Breast epithelium (tissue), 3 donors: Measurements from ENCODE around the gene SPCS1.

Experiments used
- CTCF ChIP-seq, 3 donors: fragments of 450-650 bp; IDR thresholded peaks; one replicate each; pipeline ENCODE4 v1.5.1; 2016 to 2017; ENCODE audit warnings: antibody characterized with exemption in 3 of 3, mild to moderate bottlenecking in 3 of 3, moderate library complexity in 3 of 3
- POLR2A ChIP-seq: fragments of 450-650 bp; IDR thresholded peaks from one replicate; pipeline ENCODE4 v1.6.1; 2016; ENCODE audit warnings: antibody characterized with exemption, mild to moderate bottlenecking, moderate library complexity
- POLR2AphosphoS5 ChIP-seq, 3 donors: sonication (generic); formaldehyde crosslinking; IDR thresholded peaks; one replicate each; pipeline ENCODE4 v1.6.1; 2017; ENCODE audit warnings: antibody characterized with exemption in 3 of 3

GRCh38 chr3:52679811-52680210, 26.1 kb upstream of the SPCS1 start:
- TF ChIP-seq CTCF (IDR thresholded peaks at IDR 0.05) (no peak), POLR2A (no peak), POLR2AphosphoS5 (IDR thresholded peaks at IDR 0.05) (no peak)
